Heart left ventricle (tissue), 13 donors: ENCODE measurements around the gene APPL2.

Source experiments
- POLR2A ChIP-seq, 2 donors: fragments of 450-650 bp; IDR thresholded peaks; one replicate each; pipeline ENCODE4 v1.6.1; 2017; ENCODE audit warnings: antibody characterized with exemption in 2 of 2, mild to moderate bottlenecking in 2 of 2, moderate library complexity in 2 of 2
- TF ChIP-seq, protein P1 (sequence below), 12 donors: fragments of 200-600 bp; sonication (generic) in 4 of 12; IDR thresholded peaks; one replicate each; pipeline versions ENCODE4 v1.5.0 to v1.8.0; 2018 to 2022; ENCODE audit warnings: antibody characterized with exemption in 12 of 12, mild to moderate bottlenecking in 5 of 12
- donor health status: ischemic (EF 13 %, LVEDD 7.1; RV severe dilation, severe dysfunction).
- donor health status: DM: no; HTN: yes; CAD: no.
- donor health status: DM: no; HTN: no; CAD: no.
- donor health status: ischemic (EF 25% LVEDD 6.9; RV normal size, moderate dysfunction).
- donor health status: ischemic (EF 25% LVEDD 5.7; RV mildly dilated, moderate dysfunction).
- donor health status: ischemic (EF 35%, LVEDD 5.7; RV mildly dilated, moderate dysfunction).
- donor health status: nonischemic (EF 11% LVEDD 7.7; RV severe dilation, severe dysfunction).
- donor health status: DM: yes; HTN: yes; CAD: no.
- donor health status: PGD.
- donor health status: ischemic (EF 29% LVEDD 5.4; RV normal size, mild dysfunction).
- donor health status: nonischemic (EF 23%, LVEDD 6.1; RV moderate dilation, normal function).

DNA sequence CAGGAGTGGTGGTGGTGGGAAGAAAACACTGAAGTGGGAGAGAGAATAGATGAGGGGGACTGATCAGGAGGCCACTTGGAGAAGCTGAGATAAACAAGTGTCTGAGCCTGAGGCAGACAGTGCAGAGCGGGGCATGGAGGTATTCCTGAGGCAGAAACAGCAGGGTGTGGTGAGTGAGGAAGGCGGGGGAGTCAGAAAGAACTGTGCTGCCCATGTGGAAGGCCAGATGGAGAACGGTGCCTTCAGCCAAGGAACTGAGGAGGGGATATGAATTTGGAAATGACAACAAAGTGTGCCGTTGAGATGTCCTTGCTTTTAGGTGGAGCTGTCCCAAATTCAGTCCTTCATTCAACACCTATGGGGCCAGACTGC lies 13.7 kb downstream of the APPL2 start:
- no peak for TF ChIP-seq POLR2A (IDR thresholded peaks at IDR 0.05)
- TF ChIP-seq, protein P1, sequence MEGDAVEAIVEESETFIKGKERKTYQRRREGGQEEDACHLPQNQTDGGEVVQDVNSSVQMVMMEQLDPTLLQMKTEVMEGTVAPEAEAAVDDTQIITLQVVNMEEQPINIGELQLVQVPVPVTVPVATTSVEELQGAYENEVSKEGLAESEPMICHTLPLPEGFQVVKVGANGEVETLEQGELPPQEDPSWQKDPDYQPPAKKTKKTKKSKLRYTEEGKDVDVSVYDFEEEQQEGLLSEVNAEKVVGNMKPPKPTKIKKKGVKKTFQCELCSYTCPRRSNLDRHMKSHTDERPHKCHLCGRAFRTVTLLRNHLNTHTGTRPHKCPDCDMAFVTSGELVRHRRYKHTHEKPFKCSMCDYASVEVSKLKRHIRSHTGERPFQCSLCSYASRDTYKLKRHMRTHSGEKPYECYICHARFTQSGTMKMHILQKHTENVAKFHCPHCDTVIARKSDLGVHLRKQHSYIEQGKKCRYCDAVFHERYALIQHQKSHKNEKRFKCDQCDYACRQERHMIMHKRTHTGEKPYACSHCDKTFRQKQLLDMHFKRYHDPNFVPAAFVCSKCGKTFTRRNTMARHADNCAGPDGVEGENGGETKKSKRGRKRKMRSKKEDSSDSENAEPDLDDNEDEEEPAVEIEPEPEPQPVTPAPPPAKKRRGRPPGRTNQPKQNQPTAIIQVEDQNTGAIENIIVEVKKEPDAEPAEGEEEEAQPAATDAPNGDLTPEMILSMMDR (IDR thresholded peaks at IDR 0.05) = no peak
